MCF 10A (cell line): ENCODE measurements around the gene TAF5. TPM values are rescaled to one million over a fixed set of nuclear protein-coding genes. Genes with fewer than 3 reads are reported as not detected.

ENCODE experiments used
- BruUV-seq: library from RNA; stranded (reverse); fragments of 400-500 nt; replicated peaks from 2 replicates; lab custom pipeline; 2021; lab: Mats Ljungman, UMichigan
- CTCF ChIA-PET: fragments of 300-600 bp; sonication (Branson Sonifier 250); formaldehyde crosslinking; extraction: SDS; loops from one replicate; lab custom pipeline; 2021; ENCODE audit warnings: antibody characterized with exemption, inconsistent platforms; lab: Yijun Ruan, JAX
- POLR2A ChIA-PET: fragments of 300-600, 350-650 bp; sonication (Branson Sonifier 250); formaldehyde crosslinking; extraction: SDS; loops from one replicate; lab custom pipeline; 2020; ENCODE audit warnings: antibody characterized with exemption, inconsistent platforms; lab: Yijun Ruan, JAX
- DNase-seq: peaks from one replicate; pipeline ENCODE4 v3.0.0-alpha.2; 2018; ENCODE audit not compliant: unreplicated experiment
- H3K27ac Mint-ChIP-seq: one replicate; pipeline ENCODE4 v1.8.0; 2022; ENCODE audit warnings: mild to moderate bottlenecking, low read depth, mixed read lengths; ENCODE audit not compliant: unreplicated experiment
- H3K27me3 Mint-ChIP-seq: one replicate; pipeline ENCODE4 v1.8.0; 2022; ENCODE audit warnings: mixed read lengths; ENCODE audit not compliant: insufficient read depth, unreplicated experiment
- H3K36me3 Mint-ChIP-seq: one replicate; pipeline ENCODE4 v1.8.0; 2022; ENCODE audit warnings: mild to moderate bottlenecking, moderate library complexity, mixed read lengths; ENCODE audit not compliant: insufficient read depth, unreplicated experiment
- H3K4me1 Mint-ChIP-seq: one replicate; pipeline ENCODE4 v1.8.0; 2022; ENCODE audit warnings: mixed read lengths; ENCODE audit not compliant: insufficient read depth, unreplicated experiment
- H3K4me3 Mint-ChIP-seq: one replicate; pipeline ENCODE4 v1.8.0; 2022; ENCODE audit warnings: mild to moderate bottlenecking, moderate library complexity, mixed read lengths; ENCODE audit not compliant: unreplicated experiment
- H3K9me3 Mint-ChIP-seq: one replicate; pipeline ENCODE4 v1.8.0; 2022; ENCODE audit warnings: mixed read lengths; ENCODE audit not compliant: unreplicated experiment
- intact Hi-C: fragments of 100-400 bp; cut with micrococcal nuclease; formaldehyde crosslinking; loops from 2 replicates; pipeline ENCODE4 v1.14.1; 2022
- total RNA-seq: library from RNA; stranded (reverse); gene quantifications from 2 replicates; pipeline ENCODE4 v1.2.3, GENCODE V29; 2022
- TF ChIP-seq, protein P1 (sequence below): fragments of 200-600 bp; IDR thresholded peaks from one replicate; pipeline ENCODE4 v1.8.0; 2022; ENCODE audit warnings: antibody characterized with exemption, mild to moderate bottlenecking; ENCODE audit not compliant: unreplicated experiment

Gene TAF5
- total RNA-seq, 1 experiment from 2014 or later, result 3.1 TPM

DNA sequence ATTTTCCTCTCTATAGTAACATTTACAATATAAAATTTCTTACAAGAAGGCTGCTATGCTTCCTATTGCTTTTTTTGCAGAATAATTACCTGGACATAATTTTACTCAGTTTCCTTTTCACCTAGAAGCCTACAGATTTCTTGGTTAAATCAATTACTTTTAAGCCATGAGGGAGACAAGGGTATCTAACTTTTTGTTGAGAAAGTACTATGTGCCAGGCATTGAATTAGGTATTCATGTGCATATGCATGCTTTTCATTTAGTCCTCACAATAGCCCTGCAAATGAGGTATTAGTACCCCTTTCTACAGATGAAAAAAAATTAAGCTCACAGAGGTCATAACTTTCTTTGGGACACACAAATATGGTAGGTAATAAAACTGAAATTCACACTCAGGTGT is 33.2 kb upstream of the TAF5 start:
- intact Hi-C loops, result loop anchor here (1.0 to 10.0 kb wide), 4 partner anchors 90 to 500 kb away; partner anchors contain the start of gene CYP17A1
- CTCF ChIA-PET, result interaction anchor here (0.5 to 2.1 kb wide), 25 partner anchors 10 to 923 kb away, joined by 3 to 10 read pairs (median 4); partner anchors contain the start of gene CNNM2
- BruUV-seq, result no TSS peak
- H3K4me3 Mint-ChIP-seq, result no peak overlapping the region
- H3K9me3 Mint-ChIP-seq, result no peaks in the 10 kb centered on the region
- no peak for DNase-seq
- TF ChIP-seq, protein P1, sequence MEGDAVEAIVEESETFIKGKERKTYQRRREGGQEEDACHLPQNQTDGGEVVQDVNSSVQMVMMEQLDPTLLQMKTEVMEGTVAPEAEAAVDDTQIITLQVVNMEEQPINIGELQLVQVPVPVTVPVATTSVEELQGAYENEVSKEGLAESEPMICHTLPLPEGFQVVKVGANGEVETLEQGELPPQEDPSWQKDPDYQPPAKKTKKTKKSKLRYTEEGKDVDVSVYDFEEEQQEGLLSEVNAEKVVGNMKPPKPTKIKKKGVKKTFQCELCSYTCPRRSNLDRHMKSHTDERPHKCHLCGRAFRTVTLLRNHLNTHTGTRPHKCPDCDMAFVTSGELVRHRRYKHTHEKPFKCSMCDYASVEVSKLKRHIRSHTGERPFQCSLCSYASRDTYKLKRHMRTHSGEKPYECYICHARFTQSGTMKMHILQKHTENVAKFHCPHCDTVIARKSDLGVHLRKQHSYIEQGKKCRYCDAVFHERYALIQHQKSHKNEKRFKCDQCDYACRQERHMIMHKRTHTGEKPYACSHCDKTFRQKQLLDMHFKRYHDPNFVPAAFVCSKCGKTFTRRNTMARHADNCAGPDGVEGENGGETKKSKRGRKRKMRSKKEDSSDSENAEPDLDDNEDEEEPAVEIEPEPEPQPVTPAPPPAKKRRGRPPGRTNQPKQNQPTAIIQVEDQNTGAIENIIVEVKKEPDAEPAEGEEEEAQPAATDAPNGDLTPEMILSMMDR, result no peak
- POLR2A ChIA-PET, result interaction anchor here (0.6 to 1.9 kb wide), 6 partner anchors 10 to 417 kb away, joined by 3 to 8 read pairs (median 4); partner anchors contain the start of genes CNNM2, NT5C2 and PCGF6
- peaks cover 39% of the 10 kb centered on the region for H3K36me3 Mint-ChIP-seq
- H3K27ac Mint-ChIP-seq, result no peak overlapping the region
- no peaks in the 10 kb centered on the region for H3K4me1 Mint-ChIP-seq
- no peaks in the 10 kb centered on the region for H3K27me3 Mint-ChIP-seq

DNA sequence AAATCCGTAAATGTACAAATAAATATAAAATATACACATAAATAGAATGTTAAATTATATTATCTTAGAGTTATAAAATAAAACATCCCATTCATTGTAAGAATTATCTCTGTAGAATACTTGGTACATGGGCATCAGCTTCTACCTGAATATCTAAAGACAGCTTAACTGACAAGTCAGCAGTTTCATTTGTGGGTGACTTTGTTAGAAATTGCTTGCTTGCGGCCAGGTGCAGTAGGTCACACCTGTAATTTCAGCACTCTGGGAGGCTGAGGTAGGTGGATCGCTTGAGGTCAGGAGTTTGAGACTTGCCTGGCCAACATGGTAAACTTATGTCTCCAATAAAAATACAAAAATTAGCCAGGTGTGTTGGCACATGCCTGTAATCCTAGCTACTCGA is 31.4 kb upstream of the TAF5 start:
- no peaks in the 10 kb centered on the region for H3K27me3 Mint-ChIP-seq
- DNase-seq, result no peak
- peaks cover 39% of the 10 kb centered on the region for H3K36me3 Mint-ChIP-seq
- no peaks in the 10 kb centered on the region for H3K4me1 Mint-ChIP-seq
- CTCF ChIA-PET, result interaction anchor here (0.6 to 1.1 kb wide), 3 partner anchors 10 to 251 kb away, joined by 3 to 4 read pairs (median 3); no protein-coding TSS in a partner anchor
- POLR2A ChIA-PET, result no interaction called here
- BruUV-seq, result no TSS peak
- no peak overlapping the region for H3K4me3 Mint-ChIP-seq
- H3K27ac Mint-ChIP-seq, result no peak overlapping the region
- intact Hi-C loops, result loop anchor here (10.0 kb wide), 2 partner anchors 252 to 502 kb away; partner anchors contain the start of gene CYP17A1
- TF ChIP-seq, protein P1, result no peak
- no peaks in the 10 kb centered on the region for H3K9me3 Mint-ChIP-seq

DNA sequence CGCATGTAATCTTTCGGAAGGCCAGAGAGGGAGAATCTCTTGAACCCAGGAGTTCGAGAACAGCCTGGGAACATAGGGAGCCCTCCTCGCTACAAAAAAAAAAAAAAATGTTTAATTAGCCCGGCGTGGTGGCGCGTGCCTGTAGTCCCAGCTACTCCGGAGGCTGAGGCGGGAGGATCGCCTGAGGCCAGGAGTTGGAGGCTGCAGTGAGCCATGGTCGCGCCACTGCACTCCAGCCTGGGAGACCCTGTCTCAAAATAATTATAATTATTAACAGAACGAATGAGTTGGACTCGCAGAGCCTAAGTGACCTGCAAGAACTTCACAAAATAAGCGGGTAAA is 17.6 kb upstream of the TAF5 start:
- no peaks in the 10 kb centered on the region for H3K4me1 Mint-ChIP-seq
- intact Hi-C loops, result loop anchor here (5.0 kb wide), 1 partner anchor 47 kb away; the partner anchor contains the start of genes ATP5MK and PDCD11
- ChIA-PET CTCF (interaction anchor here (0.6 to 0.9 kb wide), 3 partner anchors 15 to 182 kb away, joined by 3 to 5 read pairs (median 3); no protein-coding TSS in a partner anchor), POLR2A (interaction anchor here (1.4 to 2.2 kb wide), 3 partner anchors 16 to 158 kb away, joined by 3 to 6 read pairs (median 3); partner anchors contain the start of genes ATP5MK and PDCD11)
- no peak overlapping the region for H3K27ac Mint-ChIP-seq
- no TSS peak for BruUV-seq
- peaks cover 16% of the 10 kb centered on the region for H3K36me3 Mint-ChIP-seq
- TF ChIP-seq, protein P1, result no peak
- no peaks in the 10 kb centered on the region for H3K27me3 Mint-ChIP-seq
- peak overlapping the region; percentile 89 for H3K4me3 Mint-ChIP-seq
- no peak for DNase-seq
- H3K9me3 Mint-ChIP-seq, result no peaks in the 10 kb centered on the region

DNA sequence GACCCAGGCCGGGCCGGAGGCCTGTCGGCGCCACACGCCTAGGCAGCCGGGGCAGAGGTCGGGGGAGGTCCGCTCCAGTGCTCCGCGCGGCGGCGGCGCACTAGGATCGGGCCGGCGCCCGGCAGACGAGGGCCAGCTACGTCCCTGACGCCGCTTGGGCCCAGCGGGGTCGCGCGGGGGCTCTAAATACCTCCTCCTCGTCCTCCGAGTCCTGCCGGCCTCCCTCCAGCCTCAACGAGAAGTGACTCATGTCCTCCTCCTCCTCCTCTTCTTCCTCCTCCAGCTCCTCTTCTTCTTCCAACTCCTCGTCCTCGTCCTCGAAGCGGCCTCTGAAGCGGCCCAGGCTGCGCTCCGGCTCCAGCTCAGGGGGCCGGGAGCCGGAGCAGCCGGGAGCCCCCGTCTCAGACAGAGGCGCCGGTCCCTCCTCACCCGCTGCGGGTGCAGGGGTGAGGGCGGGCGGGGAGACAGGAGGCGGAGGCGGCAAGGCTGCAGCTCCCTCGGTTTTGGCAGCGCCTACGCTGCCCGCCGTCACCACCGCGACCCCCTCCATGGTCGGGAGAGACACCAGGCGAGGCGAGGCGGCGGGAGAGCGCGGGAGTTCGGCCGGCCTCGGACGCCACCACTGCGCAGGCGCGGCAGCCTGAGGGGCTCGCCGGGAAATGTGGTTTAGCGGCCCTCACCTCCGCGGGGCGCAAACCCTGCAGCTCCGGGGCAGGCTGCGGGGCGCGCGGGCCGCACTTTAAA is 17.1 kb upstream of the TAF5 start, which contains the start of gene PCGF6:
PCGF6 (minus strand) TSS at position 624 of the 744 bp plus-strand sequence; CDS start at position 550, 74 bp downstream.
- H3K9me3 Mint-ChIP-seq, result no peaks in the 10 kb centered on the region
- intact Hi-C loops, result loop anchor here (5.0 kb wide), 1 partner anchor 47 kb away; the partner anchor contains the start of genes ATP5MK and PDCD11
- no peaks in the 10 kb centered on the region for H3K27me3 Mint-ChIP-seq
- BruUV-seq, result TSS peak; percentile 16
- POLR2A ChIA-PET, result interaction anchor here (0.7 to 2.2 kb wide), 6 partner anchors 10 to 159 kb away, joined by 3 to 6 read pairs (median 3); partner anchors contain the start of genes ATP5MK, PDCD11 and TAF5
- peak within 1 kb of the TSS; percentile 89 for H3K4me3 Mint-ChIP-seq
- peak within 1 kb of the TSS; percentile 79 for H3K27ac Mint-ChIP-seq
- peaks cover 12% of the 10 kb centered on the region for H3K36me3 Mint-ChIP-seq
- CTCF ChIA-PET, result interaction anchor here (0.6 to 1.1 kb wide), 4 partner anchors 15 to 183 kb away, joined by 3 to 5 read pairs (median 3); no protein-coding TSS in a partner anchor
- no peaks in the 10 kb centered on the region for H3K4me1 Mint-ChIP-seq
- DNase-seq, result peak; percentile 78
- TF ChIP-seq, protein P1, result no peak
